Mesenchymal stem cell (in vitro differentiated cells and primary cell): ENCODE results near the gene RBMS1.
"Not testable (repeated sequence)": the region's sequence is repeated elsewhere in the genome, so short reads cannot be mapped to it uniquely, and the experiment has no call there.

ENCODE experiments used
- DNase-seq: peaks from one replicate; pipeline ENCODE4 v3.0.0-alpha.2; 2013
- H2AFZ ChIP-seq: one replicate; pipeline ENCODE4 v1.6.1; 2013; ENCODE audit warnings: low read depth, mild to moderate bottlenecking, control low read depth, inconsistent platforms, low read length, moderate library complexity
- H2AK5ac ChIP-seq: 2 replicates; pipeline ENCODE4 v1.6.1; 2013; ENCODE audit warnings: low read length, moderate library complexity, mild to moderate bottlenecking, inconsistent platforms; ENCODE audit not compliant: severe bottlenecking
- H2BK120ac ChIP-seq: one replicate; pipeline ENCODE4 v1.6.1; 2013; ENCODE audit warnings: low read depth, mild to moderate bottlenecking, inconsistent platforms, low read length, moderate library complexity
- H2BK12ac ChIP-seq, 2 experiments: one replicate each; pipeline ENCODE4 v1.6.1; 2013; ENCODE audit warnings: inconsistent platforms in 2 of 2, low read length in 2 of 2, mild to moderate bottlenecking in 2 of 2, moderate library complexity in 2 of 2, control low read depth in 1 of 2
- H2BK15ac ChIP-seq: one replicate; pipeline ENCODE4 v1.6.1; 2013; ENCODE audit warnings: mild to moderate bottlenecking, low read depth, inconsistent platforms; ENCODE audit not compliant: poor library complexity, severe bottlenecking
- H2BK5ac ChIP-seq: 2 replicates; pipeline ENCODE4 v1.6.1; 2013; ENCODE audit warnings: low read depth, mild to moderate bottlenecking, low read length, control low read depth, inconsistent platforms; ENCODE audit not compliant: poor library complexity, severe bottlenecking
- H3K14ac ChIP-seq, 2 experiments: one replicate each; pipeline ENCODE4 v1.6.1; 2013; ENCODE audit warnings: inconsistent platforms in 2 of 2, low read length in 2 of 2, control low read depth in 1 of 2, mild to moderate bottlenecking in 1 of 2, moderate library complexity in 1 of 2
- H3K18ac ChIP-seq, 2 experiments: one replicate each; pipeline ENCODE4 v1.6.1; 2013; ENCODE audit warnings: inconsistent platforms in 2 of 2, low read length in 2 of 2, control low read depth in 1 of 2, low read depth in 1 of 2, mild to moderate bottlenecking in 1 of 2
- H3K23ac ChIP-seq, 2 experiments: one replicate each; pipeline ENCODE4 v1.6.1; 2013; ENCODE audit warnings: inconsistent platforms in 2 of 2, low read length in 2 of 2, mild to moderate bottlenecking in 2 of 2, moderate library complexity in 2 of 2, control low read depth in 1 of 2
- H3K27ac ChIP-seq: 2 replicates; pipeline ENCODE4 v1.5.1; 2013; ENCODE audit warnings: mild to moderate bottlenecking, moderate library complexity, low read length, control low read depth, inconsistent platforms; ENCODE audit not compliant: poor library complexity, severe bottlenecking
- H3K27me3 ChIP-seq, 2 experiments: 2 replicates each; pipeline versions ENCODE4 v1.6.1 to v1.7.0; 2013; ENCODE audit warnings: low read length in 2 of 2, mild to moderate bottlenecking in 2 of 2, moderate library complexity in 2 of 2, control low read depth in 1 of 2, inconsistent platforms in 1 of 2; ENCODE audit not compliant: control insufficient read depth in 1 of 2, insufficient read depth in 1 of 2
- H3K36me3 ChIP-seq, 2 experiments: 2 replicates each; pipeline versions ENCODE4 v1.6.1 to v1.7.0; 2013; ENCODE audit warnings: low read length in 2 of 2, control low read depth in 1 of 2, inconsistent platforms in 1 of 2, low read depth in 1 of 2, mild to moderate bottlenecking in 1 of 2; ENCODE audit not compliant: insufficient read depth in 2 of 2, control insufficient read depth in 1 of 2
- H3K4ac ChIP-seq, 2 experiments: one replicate each; pipeline ENCODE4 v1.6.1; 2013; ENCODE audit warnings: inconsistent platforms in 2 of 2, low read length in 2 of 2, mild to moderate bottlenecking in 2 of 2, moderate library complexity in 2 of 2, control low read depth in 1 of 2, low read depth in 1 of 2
- H3K4me1 ChIP-seq: 2 replicates; pipeline ENCODE4 v1.6.1; 2013; ENCODE audit warnings: low read depth, low read length, control low read depth; ENCODE audit not compliant: control insufficient read depth, insufficient read depth
- H3K4me2 ChIP-seq: 2 replicates; pipeline ENCODE4 v1.6.1; 2013; ENCODE audit warnings: low read length, mild to moderate bottlenecking, inconsistent platforms; ENCODE audit not compliant: poor library complexity, severe bottlenecking
- H3K4me3 ChIP-seq, 2 experiments: 2 replicates each; pipeline versions ENCODE4 v1.5.1 to v1.7.0; 2013; ENCODE audit warnings: low read length in 2 of 2, mild to moderate bottlenecking in 2 of 2, control low read depth in 1 of 2, low read depth in 1 of 2; ENCODE audit not compliant: insufficient read depth in 1 of 2
- H3K79me1 ChIP-seq: replicated peaks from 2 replicates; pipeline ENCODE4 v1.6.1; 2013; ENCODE audit warnings: mild to moderate bottlenecking, control low read depth, low read length, inconsistent platforms; ENCODE audit not compliant: poor library complexity, severe bottlenecking
- H3K9ac ChIP-seq: 2 replicates; pipeline ENCODE4 v1.7.0; 2013; ENCODE audit warnings: mild to moderate bottlenecking, low read length, moderate library complexity
- H3K9me3 ChIP-seq: 2 replicates; pipeline ENCODE4 v1.7.0; 2013; ENCODE audit warnings: mild to moderate bottlenecking, low read length; ENCODE audit not compliant: control insufficient read depth
- H4K8ac ChIP-seq: one replicate; pipeline ENCODE4 v1.6.1; 2013; ENCODE audit warnings: inconsistent platforms, mild to moderate bottlenecking, low read length, moderate library complexity
- H4K91ac ChIP-seq: one replicate; pipeline ENCODE4 v1.6.1; 2013; ENCODE audit warnings: mild to moderate bottlenecking, low read length, inconsistent platforms
- WGBS: methylation state at CpG from one replicate; pipeline ENCODE4 v1.1.7; 2013; ENCODE audit warnings: mixed read lengths; 5-methylcytosine and 5-hydroxymethylcytosine counted together

RBMS1 gene

GRCh38 chr2:160423126-160423525, 70.5 kb downstream of the RBMS1 start:
- Histone ChIP-seq H2AFZ (no peak overlapping the region), H3K4ac (no peak overlapping the region), H3K4me1 (no peaks in the 10 kb centered on the region), H2BK12ac (no peak overlapping the region), H3K36me3 (peaks cover 0 to 13% of the 10 kb centered on the region in 2 experiments), H3K4me2 (no peak overlapping the region), H4K91ac (no peak overlapping the region), H3K27me3 (no peaks in the 10 kb centered on the region), H3K4me3 (no peak overlapping the region), H3K23ac (no peak overlapping the region), H3K27ac (no peak overlapping the region), H2BK120ac (no peak overlapping the region), H2AK5ac (no peak overlapping the region), H3K79me1 (peaks cover 19% of the 10 kb centered on the region), H3K18ac (no peak overlapping the region), H2BK15ac (no peak overlapping the region), H2BK5ac (no peak overlapping the region), H3K14ac (no peak overlapping the region), H4K8ac (no peak overlapping the region), H3K9ac (peak overlapping the region; percentile 32), H3K9me3 (no peaks in the 10 kb centered on the region)
- WGBS, result 95% methylated on average over 3 of the region's 4 CpGs
- no peak for DNase-seq

- not testable (repeated sequence) for H2AFZ ChIP-seq, H3K18ac ChIP-seq, H3K14ac ChIP-seq, H3K4me2 ChIP-seq, H3K9ac ChIP-seq, DNase-seq, H2BK5ac ChIP-seq, H3K23ac ChIP-seq, H4K8ac ChIP-seq, H2BK12ac ChIP-seq, H3K4ac ChIP-seq, H3K27me3 ChIP-seq, H3K27ac ChIP-seq, H4K91ac ChIP-seq, H3K4me1 ChIP-seq, H2BK15ac ChIP-seq, H3K4me3 ChIP-seq, H2BK120ac ChIP-seq, H3K9me3 ChIP-seq, H2AK5ac ChIP-seq
- Histone ChIP-seq H3K79me1 (peaks cover 21% of the 10 kb centered on the region), H3K36me3 (peaks cover 0 to 14% of the 10 kb centered on the region in 2 experiments)
- WGBS, result 85% methylated on average over 2 of the region's 3 CpGs
Observed at GRCh38 chr2:160421646-160422501, 71.7 kb downstream of the RBMS1 start.

- DNase-seq, result no peak
- no peak overlapping the region for H2BK12ac ChIP-seq
- H3K14ac ChIP-seq, result no peak overlapping the region
- H3K27me3 ChIP-seq, result no peaks in the 10 kb centered on the region
- no peak overlapping the region for H3K23ac ChIP-seq
- no peaks in the 10 kb centered on the region for H3K4me1 ChIP-seq
- no peak overlapping the region for H3K18ac ChIP-seq
- H3K79me1 ChIP-seq, result peaks cover 21% of the 10 kb centered on the region
- H3K4me2 ChIP-seq, result no peak overlapping the region
- H4K91ac ChIP-seq, result no peak overlapping the region
- WGBS, result 42% methylated on average over 3 of the region's 4 CpGs
- no peak overlapping the region for H2AK5ac ChIP-seq
- peak overlapping the region; percentile 88 for H3K9ac ChIP-seq
- H2BK120ac ChIP-seq, result peak overlapping the region; percentile 79
- H2BK15ac ChIP-seq, result no peak overlapping the region
- peaks cover 0 to 10% of the 10 kb centered on the region in 2 experiments for H3K36me3 ChIP-seq
- no peak overlapping the region for H2BK5ac ChIP-seq
- no peak overlapping the region for H3K4ac ChIP-seq
- no peaks in the 10 kb centered on the region for H3K9me3 ChIP-seq
- H3K27ac ChIP-seq, result no peak overlapping the region
- H2AFZ ChIP-seq, result no peak overlapping the region
- H3K4me3 ChIP-seq, result peak overlapping the region in 1 of 2 experiments; percentile 35
- H4K8ac ChIP-seq, result no peak overlapping the region
Observed at GRCh38 chr2:160420711-160421110, 72.9 kb downstream of the RBMS1 start.

- peaks cover 0 to 10% of the 10 kb centered on the region in 2 experiments for H3K36me3 ChIP-seq
- H2BK5ac ChIP-seq, result no peak overlapping the region
- H3K9ac ChIP-seq, result peak overlapping the region; percentile 88
- H2BK15ac ChIP-seq, result no peak overlapping the region
- no peak overlapping the region for H4K91ac ChIP-seq
- H3K27ac ChIP-seq, result peak overlapping the region; percentile 29
- no peak overlapping the region for H2BK12ac ChIP-seq
- no peaks in the 10 kb centered on the region for H3K9me3 ChIP-seq
- no peak overlapping the region for H4K8ac ChIP-seq
- no peak overlapping the region for H3K14ac ChIP-seq
- H3K4me3 ChIP-seq, result peak overlapping the region in 1 of 2 experiments; percentile 35
- no peak overlapping the region for H2BK120ac ChIP-seq
- H3K27me3 ChIP-seq, result no peaks in the 10 kb centered on the region
- H3K4me2 ChIP-seq, result no peak overlapping the region
- H3K23ac ChIP-seq, result no peak overlapping the region
- 32% methylated on average over 3 of the region's 3 CpGs for WGBS
- no peaks in the 10 kb centered on the region for H3K4me1 ChIP-seq
- H3K79me1 ChIP-seq, result peaks cover 17% of the 10 kb centered on the region
- peak; percentile 85 for DNase-seq
- H2AK5ac ChIP-seq, result no peak overlapping the region
- no peak overlapping the region for H2AFZ ChIP-seq
- no peak overlapping the region for H3K18ac ChIP-seq
- H3K4ac ChIP-seq, result no peak overlapping the region
Observed at GRCh38 chr2:160419776-160420505, 73.7 kb downstream of the RBMS1 start.
